Activated CD4-positive, alpha-beta T cell treated with anti-CD3 and anti-CD28 coated beads, Interleukin-2, amount 50 U/mL, for 4 hours (primary cell): Measurements from ENCODE around the gene CLIP2.
A peak's percentile ranks its signal among the peaks of the same experiment; 100 is the strongest.
"Not testable (repeated sequence)": the region's sequence is repeated elsewhere in the genome, so short reads cannot be mapped to it uniquely, and the experiment has no call there.

Source experiments
- DNase-seq, 2 experiments: peaks; one replicate each; pipeline ENCODE4 v3.0.0-alpha.2; 2020

The CLIP2 gene

DNA sequence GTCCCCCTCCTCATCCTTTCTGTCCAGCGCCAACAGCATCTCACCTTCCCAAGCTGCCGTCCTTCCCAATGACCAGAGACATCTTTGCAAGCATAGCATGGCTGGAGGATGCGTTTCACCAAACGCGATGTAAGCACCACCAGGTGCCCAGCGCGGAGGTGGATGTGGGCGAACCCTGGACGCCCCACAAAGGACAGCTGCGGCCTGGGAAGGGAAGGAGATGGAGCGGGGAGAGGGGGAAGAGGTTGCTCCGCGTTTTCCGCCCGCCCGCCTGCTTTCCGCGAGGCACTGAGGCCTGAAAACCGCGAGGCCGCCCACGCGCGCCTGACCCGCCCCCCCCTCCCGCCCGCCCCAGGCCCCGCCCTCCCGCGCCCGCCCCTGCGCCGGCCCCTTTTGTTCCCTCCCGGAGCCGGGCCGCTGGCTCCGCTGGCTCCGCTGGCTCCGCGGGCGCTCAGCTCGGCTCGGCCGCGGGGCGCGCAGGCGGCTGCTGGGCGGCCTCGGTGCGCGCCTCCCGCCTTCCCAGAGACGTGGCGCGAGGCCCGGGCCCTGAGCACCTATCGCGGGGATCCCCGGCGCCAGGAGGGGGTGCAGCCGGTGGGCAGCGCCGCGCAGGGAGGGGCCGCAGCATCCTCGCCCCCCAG lies at the start of gene CLIP2:
TSS of gene CLIP2 (plus strand) at position 390 of the 641 bp plus-strand sequence. CDS start 28,140 bp downstream, outside the sequence.
- peak; percentile 70 to 72 for DNase-seq

GRCh38 chr7:74240482-74240881 lies 48.7 kb upstream of the CLIP2 start:
- no peak for DNase-seq

DNA sequence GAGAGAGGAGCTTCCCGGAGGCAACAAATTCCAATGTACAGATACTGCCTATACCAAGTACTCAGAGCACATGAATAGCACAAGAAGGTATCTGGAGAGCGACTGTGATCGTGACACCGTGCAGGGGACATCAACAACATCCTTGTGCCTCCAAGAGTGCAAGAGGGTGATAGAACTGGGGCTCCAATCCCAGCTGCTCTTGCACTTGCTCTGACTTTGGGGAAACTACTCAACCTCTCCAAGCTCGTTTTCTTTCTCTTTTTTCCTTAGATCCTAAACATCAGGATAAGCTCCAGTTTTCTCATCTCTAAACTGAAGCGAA lies 47.1 kb upstream of the CLIP2 start:
- no peak for DNase-seq

- DNase-seq: no peak
Measured at GRCh38 chr7:74246497-74246896, 42.7 kb upstream of the CLIP2 start.

GRCh38 chr7:74248156-74248555 lies 41.1 kb upstream of the CLIP2 start:
- DNase-seq: no peak

- DNase-seq: not testable (repeated sequence)
Measured at GRCh38 chr7:74249058-74249457, 40.1 kb upstream of the CLIP2 start.

DNA sequence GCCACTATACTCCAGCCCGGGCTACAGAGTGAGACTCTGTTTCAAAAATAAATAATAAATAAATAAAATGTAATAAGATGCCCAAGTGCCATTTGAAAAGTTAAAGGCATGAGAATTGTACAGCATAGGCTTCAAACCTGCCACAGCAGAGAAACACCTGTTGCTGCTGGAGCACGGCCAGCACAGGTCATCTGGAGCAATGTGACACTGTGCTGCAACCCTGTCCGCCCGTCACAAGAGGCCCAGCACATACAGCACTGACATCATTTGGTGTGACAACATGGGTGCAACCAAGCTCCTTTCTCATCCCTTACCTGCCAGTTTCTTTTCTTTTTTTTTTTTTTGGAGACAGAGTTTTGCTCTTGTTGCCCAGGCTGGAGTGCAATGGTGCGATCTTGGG lies 36.3 kb upstream of the CLIP2 start:
- DNase-seq: no peak

GRCh38 chr7:74253331-74253730 lies 35.9 kb upstream of the CLIP2 start:
- DNase-seq: no peak

DNA sequence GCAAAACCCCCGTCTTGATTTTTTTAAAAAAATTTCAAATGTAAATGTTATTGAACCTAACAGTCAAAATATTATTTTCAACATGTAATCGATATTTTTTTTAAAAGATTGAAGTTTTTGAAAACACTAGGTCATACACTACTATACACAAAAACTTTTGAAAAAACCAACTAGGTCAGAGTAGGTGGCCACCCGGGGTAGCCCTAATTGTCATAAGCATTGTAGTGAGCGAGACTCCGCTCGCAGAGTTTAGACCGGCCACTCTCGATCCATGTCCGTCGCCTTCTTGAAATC lies 35.4 kb upstream of the CLIP2 start:
- no peak for DNase-seq

DNA sequence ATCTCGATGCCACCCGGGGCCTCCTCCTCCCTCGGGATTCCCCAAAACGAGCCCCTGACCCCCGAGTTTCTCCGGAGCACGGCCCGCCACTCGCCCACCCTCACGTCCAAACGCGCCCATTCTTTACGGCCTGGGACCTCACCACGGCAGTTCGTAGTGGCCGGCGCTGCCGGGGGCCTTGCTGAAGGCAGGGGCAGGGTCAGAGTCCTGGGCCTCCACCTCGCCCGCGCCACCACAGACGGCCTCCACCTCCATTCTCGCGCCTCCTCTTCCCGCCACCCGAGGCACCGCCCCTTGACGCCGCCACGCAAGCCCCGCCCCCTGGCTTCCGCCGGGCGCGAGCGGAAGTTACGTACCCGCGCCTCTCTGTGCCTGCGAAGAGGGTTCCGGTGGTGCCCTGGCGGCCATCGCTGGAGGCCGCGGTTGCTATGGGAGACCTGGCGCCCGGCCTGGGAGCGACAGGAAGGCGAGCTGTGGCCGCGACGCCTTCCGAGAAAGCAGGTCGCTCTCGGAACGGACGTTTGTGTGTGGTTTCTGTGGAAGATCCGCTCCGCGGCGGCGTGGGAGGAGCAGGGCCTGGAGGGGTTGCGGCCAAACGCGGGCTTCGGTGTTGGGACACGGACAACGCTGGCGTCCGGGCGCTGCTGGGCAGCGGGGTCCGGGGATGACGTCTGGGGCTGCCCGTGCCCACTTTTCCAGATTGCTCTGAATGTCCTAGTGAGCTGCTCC lies 34.9 kb upstream of the CLIP2 start, which contains the start of gene RFC2:
TSS of gene RFC2 (minus strand) at position 271 of the 729 bp plus-strand sequence. CDS start at position 255, 16 bp downstream.
- DNase-seq: peak; percentile 92 to 93

- DNase-seq: no peak
Measured at GRCh38 chr7:74254858-74255379, 34.3 kb upstream of the CLIP2 start.

DNA sequence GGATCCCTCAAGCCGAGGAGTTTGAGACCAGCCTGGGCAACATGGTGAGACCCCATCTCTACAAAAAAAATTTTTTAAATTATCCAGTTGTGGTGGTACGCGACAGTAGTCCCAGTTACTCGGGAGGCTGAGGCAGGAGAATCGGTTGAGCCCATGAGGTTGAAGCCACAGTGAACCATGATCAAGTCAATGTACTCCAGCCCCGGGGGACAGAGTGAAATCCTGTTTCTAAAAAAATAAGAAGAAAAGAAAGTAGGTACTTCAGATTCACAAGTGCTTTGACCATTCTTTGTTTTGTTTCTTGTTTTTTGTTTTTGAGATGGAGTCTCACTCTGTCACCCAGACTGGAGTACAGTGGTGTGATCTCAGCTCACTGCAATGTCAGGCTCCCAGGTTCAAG lies 33.7 kb upstream of the CLIP2 start:
- not testable (repeated sequence) for DNase-seq

GRCh38 chr7:74256491-74257408 lies 32.5 kb upstream of the CLIP2 start:
- no peak for DNase-seq

GRCh38 chr7:74258639-74259038 lies 30.6 kb upstream of the CLIP2 start:
- DNase-seq: no peak

DNA sequence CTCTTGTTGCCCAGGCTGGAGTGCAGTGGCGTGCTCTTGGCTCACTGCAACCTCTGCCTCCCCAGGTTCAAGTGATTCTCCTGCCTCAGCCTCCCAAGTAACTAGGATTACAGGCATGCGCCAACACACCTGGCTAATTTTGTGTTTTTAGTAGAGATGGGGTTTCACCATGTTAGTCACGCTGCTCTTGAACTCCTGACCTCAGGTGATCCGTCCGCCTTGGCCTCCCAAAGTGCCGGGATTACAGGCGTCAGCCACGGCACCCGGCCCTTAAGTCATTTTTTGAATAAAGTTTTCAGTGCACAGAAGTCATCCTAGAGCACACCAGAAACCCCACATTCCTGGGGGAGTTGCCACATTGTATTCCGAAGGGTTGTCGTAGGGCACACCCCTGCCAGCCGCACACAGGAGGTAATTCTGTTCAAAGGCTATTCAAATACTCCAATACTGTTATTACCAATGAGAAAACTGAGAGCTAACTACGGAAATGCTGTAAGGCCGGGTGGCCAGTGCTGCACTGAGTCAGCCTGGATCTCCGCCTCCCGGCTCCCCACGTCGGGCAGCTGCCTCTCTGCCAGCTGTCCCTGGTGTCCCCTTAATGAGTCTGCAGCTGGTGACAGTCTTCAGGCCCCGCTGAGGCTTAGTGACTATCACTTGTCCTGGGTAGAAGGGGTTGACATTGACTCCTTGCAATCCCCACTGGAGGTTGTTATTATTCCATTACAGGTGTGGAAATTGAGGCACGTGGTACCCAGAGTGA lies 26.4 kb upstream of the CLIP2 start:
- no peak for DNase-seq

GRCh38 chr7:74263399-74264120 lies 25.6 kb upstream of the CLIP2 start:
- DNase-seq: no peak

DNA sequence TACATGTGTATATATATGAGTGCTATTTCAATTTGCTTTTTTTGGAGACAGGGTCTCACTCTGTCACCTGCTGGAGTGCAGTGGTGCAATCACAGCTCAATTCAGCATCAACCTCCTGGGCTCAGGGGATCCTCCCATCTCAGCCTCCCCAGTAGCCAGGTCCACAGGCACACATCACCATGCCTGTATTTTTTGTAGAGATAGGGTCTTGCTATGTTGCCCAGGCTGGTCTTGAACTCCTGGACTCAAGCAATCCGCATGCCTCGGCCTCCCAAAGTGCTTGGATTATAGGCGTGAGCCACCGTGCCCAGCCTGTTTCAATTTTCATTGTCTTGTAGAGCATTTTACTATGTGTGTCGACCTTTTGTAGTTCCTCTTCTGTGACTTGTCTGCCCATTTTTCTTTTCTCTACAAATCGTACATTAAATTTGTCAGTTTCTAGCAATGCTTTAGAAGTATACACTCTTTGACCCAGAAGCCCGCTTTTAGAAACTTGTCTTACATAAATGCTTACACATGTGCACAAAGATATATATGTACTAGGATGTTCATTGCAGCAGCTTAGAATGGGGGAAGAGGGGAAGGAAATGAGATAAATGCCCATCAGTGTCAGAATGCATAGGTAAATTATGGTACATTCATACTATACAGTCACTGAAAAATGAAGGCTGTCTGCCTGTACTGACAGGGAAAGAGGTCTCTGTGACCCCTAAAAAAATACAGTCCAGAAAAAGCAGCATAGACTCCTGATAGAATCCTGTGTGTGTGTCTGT lies 22.8 kb upstream of the CLIP2 start:
- no peak for DNase-seq

- DNase-seq: no peak
Measured at GRCh38 chr7:74267756-74268565, 21.2 kb upstream of the CLIP2 start.

- peak; percentile 47 to 56 for DNase-seq
Measured at GRCh38 chr7:74269757-74270277, 19.4 kb upstream of the CLIP2 start.

DNA sequence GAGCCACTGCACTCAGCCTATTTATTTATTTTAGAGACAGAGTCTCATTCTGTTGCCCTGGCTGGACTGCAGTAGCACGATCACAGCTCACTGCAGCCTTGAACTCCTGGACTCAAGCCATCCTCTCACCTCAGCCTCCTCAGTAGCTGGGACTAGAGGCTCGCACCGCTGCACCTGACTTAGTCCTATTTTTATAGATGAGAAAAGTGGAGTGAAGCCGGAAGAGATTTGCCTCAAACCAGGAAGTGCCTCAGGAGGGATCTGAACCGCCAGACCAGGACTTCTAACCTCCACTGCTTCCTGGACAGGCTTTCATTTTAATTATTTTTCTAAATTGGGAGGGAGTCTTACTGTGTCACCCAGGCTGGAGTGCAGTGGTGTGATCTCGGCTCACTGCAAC lies 17.5 kb upstream of the CLIP2 start:
- DNase-seq: no peak
